NOMO-1 treated with DMSO at 0.1 percent for 48 hours (cell line): ENCODE measurements around the gene CDC23.
"Not testable (repeated sequence)": the region's sequence is repeated elsewhere in the genome, so short reads cannot be mapped to it uniquely, and the experiment has no call there.

ENCODE experiments used
- DNase-seq: peaks from one replicate; lab custom pipeline; 2025; ENCODE audit not compliant: unreplicated experiment; lab: John Stamatoyannopoulos, UW

The CDC23 gene

GRCh38 chr5:138148811-138149210 lies 64.3 kb downstream of the CDC23 start:
- DNase-seq = no peak

- not testable (repeated sequence) for DNase-seq
These were observed 69.5 kb downstream of the CDC23 start for GRCh38 chr5:138143578-138143977.

GRCh38 chr5:138141734-138142133 lies 71.4 kb downstream of the CDC23 start:
- DNase-seq = no peak

GRCh38 chr5:138140268-138140667 lies 72.9 kb downstream of the CDC23 start:
- DNase-seq = no peak

GRCh38 chr5:138139781-138140090 lies 73.4 kb downstream of the CDC23 start:
- DNase-seq = peak; percentile 60

GRCh38 chr5:138138949-138139780 lies 74.0 kb downstream of the CDC23 start, which contains the start of gene NME5:
NME5 (minus strand) TSS chr5:138139428; CDS start chr5:138138780, 648 bp downstream.
- DNase-seq = no peak
